Activated CD4-positive, CD25-positive, alpha-beta regulatory T cell (primary cell): ENCODE data around the gene TNRC6B.
"Not testable (repeated sequence)": the region's sequence is repeated elsewhere in the genome, so short reads cannot be mapped to it uniquely, and the experiment has no call there.

ENCODE experiments used
- DNase-seq, 4 experiments: peaks; one replicate each; lab custom pipeline; 2025; lab: John Stamatoyannopoulos, UW

Gene TNRC6B

DNA sequence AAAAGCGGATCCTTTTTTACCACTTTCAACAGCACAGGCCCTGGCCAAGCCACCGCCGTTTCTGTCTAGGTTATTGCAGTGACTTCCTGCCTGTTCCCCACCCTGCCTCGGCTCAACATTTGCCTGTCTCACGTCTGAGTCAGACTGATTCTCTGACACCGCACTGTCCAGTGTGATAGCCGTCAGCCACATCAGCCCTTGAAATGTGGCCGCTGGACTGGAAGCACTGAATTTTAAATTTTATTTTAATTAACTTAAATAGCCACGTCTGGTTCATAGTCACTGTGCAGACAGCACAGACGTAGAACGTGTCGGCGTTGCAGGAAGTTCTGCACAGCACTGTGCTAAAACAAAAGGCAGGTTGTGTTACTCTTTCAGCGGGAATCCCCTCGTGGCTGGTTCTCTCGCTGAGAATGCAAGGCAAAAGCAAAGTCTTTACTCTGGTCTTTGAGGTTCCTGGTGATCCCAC, 112.3 kb downstream of the TNRC6B start:
- DNase-seq = peak; percentile 16 to 47 (median 35)

DNA sequence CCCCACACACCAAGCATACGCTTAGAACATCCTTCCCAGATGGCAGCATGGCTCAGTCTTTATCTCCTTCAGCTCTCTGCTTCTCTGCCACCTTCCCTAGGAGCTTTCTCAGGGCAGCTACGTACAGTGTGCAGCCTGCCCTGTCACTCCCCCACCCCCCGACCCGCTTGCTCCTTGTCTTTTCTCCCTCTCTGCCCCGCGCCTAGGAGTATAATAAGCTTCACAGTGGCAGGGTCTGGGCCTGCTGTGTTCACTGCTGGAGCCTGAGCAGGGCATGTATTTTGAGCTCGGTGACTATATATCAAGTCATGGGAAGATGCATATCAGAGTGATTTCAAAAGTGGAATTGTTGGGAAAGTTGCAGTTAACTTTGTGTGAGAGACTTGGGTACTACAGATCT, 112.8 kb downstream of the TNRC6B start:
- DNase-seq = no peak

DNA sequence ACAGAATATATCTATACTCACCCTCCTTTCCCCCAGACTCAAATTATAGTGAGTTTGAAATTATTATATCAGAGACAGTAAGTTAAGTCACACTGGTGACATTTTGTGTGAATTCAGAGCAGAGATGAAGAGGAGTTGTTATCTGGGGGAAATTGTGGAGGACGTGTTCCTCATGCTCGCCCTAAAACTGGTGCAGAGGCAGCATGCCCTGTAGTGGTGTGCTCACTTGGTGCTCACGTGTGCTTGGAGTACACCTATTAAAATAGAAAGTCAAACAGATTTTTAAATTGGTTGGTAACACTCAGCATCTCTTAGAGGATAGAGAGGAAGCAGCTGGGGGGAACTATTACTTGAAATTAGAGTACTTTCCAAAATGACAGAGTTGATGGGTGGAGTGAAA, 117.0 kb downstream of the TNRC6B start:
- DNase-seq = no peak

DNA sequence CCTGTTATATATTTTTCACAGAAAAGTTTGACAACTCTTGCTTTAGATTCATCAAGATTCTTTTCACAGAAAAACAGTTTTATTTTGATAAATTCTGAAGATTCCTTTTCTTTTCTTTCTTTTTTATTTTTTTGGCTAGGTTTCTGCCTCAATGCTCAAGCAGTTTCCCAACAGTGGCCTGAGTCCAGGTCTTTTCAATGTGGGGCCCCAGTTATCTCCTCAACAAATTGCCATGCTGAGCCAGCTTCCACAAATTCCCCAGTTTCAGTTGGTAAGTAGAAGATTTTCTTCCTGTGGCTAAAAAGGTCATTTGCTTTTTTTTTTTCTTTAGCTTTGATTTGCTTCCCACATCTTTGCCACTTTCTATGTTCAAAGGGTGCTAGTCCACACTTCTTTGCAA, 122.6 kb downstream of the TNRC6B start:
- no peak for DNase-seq

GRCh38 chr22:40300884-40301672, 123.4 kb downstream of the TNRC6B start:
- no peak for DNase-seq

- DNase-seq = no peak
These were observed 124.4 kb downstream of the TNRC6B start for GRCh38 chr22:40302149-40302548.

- no peak for DNase-seq
These were observed 127.9 kb downstream of the TNRC6B start for GRCh38 chr22:40305625-40306024.

DNA sequence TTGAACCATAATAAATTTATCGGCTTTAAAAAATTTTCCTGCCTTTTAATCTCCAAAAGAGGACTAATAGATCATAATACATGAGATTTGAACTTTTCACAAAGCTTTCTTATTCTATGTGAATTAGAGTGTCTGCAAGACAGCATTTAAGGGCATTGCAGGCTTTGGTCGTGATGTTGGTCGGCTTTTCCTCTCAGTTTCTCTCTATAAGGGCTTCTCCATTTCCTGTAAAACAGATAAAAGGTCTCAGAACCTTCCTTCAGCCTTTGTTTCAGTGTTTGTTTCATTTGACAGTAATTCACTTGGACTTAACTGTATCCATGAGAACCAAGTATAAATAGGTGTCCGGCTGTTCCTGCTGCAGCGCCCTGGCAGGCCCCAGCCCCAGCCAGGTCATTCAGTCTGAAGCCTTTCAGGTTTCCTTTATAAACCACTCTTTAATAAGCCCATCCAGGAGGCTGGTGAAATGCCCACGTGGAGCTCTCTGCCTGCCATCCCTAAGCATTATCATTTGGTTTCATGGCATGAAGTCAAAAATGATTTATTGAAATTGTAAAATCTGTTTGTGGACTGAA, 131.4 kb downstream of the TNRC6B start:
- no peak for DNase-seq

- no peak for DNase-seq
These were observed 131.9 kb downstream of the TNRC6B start for GRCh38 chr22:40309631-40310030.

- no peak for DNase-seq
These were observed 132.5 kb downstream of the TNRC6B start for GRCh38 chr22:40310081-40310767.

DNA sequence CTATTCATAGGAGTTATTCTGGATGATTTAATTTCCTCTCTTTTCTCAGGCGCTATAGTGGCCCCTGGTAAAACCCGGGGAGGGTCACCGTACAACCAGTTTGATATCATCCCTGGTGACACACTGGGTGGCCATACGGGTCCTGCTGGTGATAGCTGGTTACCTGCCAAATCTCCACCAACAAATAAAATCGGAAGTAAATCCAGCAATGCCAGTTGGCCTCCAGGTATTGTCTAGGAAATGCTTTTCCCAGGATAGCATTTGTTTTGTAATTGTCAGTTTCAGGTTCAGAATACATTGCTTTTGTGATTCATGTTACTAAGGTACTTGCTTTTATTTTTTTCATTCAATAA, 133.0 kb downstream of the TNRC6B start:
- no peak for DNase-seq

GRCh38 chr22:40311646-40312045, 133.9 kb downstream of the TNRC6B start:
- not testable (repeated sequence) for DNase-seq

DNA sequence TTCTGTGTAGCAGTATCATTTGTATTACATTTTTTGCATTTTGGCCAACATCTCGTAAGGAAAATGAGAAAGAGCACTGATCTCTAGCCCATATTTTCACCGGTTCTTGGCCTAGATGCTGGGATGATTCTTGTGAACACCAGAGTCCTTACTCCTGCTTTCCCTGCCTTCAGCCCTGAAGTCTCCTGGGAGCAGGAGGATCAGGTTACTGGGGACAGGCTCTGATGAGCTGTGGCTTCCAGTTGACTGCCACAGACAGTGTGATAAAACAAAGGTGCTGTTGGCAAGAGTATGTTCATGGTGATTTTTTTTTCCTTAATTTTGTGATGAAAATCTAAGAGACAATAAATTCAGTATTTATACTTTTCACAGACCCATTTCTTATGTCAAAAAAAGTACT, 134.3 kb downstream of the TNRC6B start:
- DNase-seq = no peak

GRCh38 chr22:40313007-40313406, 135.3 kb downstream of the TNRC6B start:
- DNase-seq = no peak

GRCh38 chr22:40314041-40314440, 136.3 kb downstream of the TNRC6B start:
- no peak for DNase-seq

DNA sequence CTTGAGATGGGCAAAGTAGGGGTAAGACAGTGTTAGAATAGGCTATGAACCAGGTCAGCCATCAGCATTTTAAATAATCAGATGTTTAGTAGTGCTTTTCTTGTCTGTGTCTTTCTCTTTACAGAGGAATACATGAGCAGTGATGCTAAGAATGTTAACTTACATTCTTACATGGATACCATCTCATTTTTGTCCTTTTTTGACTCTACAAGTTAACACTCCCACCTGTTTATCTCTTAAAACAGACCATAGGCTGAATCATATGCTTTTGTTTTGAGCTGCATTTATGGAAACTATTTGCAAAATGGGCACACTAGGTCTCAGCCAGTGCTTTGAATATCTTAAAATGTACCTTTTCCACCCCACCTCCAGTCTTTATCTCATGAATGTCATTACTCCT, 143.0 kb downstream of the TNRC6B start:
- DNase-seq = no peak

- no peak for DNase-seq
These were observed 144.3 kb downstream of the TNRC6B start for GRCh38 chr22:40322021-40322420.

DNA sequence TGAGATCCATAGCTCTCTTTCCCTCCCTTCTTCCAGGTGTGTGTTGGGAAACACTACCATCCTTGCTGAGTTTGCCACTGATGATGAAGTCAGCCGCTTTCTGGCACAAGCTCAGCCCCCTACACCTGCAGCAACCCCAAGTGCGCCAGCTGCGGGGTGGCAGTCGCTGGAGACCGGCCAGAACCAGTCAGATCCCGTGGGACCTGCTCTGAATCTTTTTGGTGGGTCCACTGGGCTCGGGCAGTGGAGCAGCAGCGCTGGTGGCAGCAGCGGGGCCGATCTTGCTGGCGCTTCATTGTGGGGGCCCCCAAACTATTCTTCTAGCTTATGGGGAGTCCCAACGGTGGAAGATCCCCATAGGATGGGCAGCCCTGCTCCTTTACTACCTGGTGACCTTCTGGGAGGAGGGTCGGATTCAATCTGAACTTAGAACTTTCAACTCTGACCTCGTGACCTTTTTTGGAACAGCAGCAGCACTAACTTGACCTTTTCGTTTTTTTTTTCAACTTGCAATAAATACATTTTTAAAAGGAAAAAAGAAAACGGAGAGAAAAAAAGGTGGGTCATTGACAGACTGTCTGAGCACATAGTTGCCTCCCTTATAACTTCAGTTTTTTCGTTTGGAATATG, 145.2 kb downstream of the TNRC6B start:
- no peak for DNase-seq

- DNase-seq = peak in 1 of 4 experiments; percentile 18
These were observed 146.0 kb downstream of the TNRC6B start for GRCh38 chr22:40323681-40324171.

GRCh38 chr22:40324468-40325305, 147.0 kb downstream of the TNRC6B start:
- peak in 1 of 4 experiments; percentile 26 for DNase-seq

DNA sequence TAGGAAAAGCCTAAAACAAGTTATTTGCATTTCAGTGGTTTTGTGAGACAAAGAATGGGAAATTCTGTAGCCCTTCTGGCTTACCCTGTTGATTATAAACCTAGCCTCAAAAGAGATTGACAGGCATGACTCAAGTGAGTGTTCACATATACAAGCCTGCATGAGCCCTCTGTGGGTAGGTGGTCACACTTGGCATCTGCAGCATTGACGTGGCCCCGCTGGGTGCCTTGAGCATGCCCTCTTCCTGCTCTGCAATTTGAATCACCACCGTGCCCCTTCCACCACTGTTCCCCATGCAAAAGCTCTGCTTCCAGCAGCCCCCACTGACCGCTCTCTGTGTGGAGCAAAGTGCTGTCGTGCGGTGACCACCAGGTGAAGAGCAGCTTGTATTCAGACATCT, 147.6 kb downstream of the TNRC6B start:
- no peak for DNase-seq
